ENCODE results near the gene PRDM16.

GRCh38 chr1:3322450-3323020 lies 253.5 kb downstream of the PRDM16 start:
- TF ChIP-seq POLR2A (IDR thresholded peaks at IDR 0.05; ENCODE audit: low read length): no peak
- TF ChIP-seq GATA1 (IDR thresholded peaks at IDR 0.05; ENCODE audit: low read depth, low read length): no peak

All from erythroblast (primary cell).